ENCODE data around the gene SUDS3.

DNA sequence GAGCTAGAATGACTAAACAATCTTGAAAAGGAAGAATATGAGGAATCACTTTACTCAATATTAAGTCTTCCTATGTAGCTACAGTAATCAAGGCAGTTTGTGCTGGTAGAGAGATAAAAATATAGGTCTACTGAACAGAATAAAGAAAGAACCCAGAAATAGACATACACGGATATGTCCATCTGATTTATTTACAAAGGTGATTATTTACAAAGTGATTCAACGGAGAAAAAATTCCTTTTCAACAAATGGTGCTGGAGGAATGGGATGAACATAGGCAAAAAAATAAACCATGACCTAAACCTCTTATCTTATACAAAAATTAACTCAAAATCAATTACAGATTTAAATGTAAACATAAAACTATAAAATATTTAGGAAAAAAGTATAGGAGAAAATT is 40.2 kb upstream of the SUDS3 start:
- TF ChIP-seq POLR2AphosphoS5 (IDR thresholded peaks at IDR 0.05; ENCODE audit: borderline replicate concordance, low read depth, low read length) (no peak), EZH2 (IDR thresholded peaks at IDR 0.05) (no peak), FOXP2 (optimal IDR thresholded peaks at IDR 0.05; ENCODE audit: control extremely low read depth, extremely low read length, insufficient read depth) (no peak)
